Stimulated activated CD8-positive, alpha-beta memory T cell treated with anti-CD3 and anti-CD28 coated beads, Interleukin-12 subunit alpha, Interleukin-12 subunit beta, amount 100 ng/mL, for 24 hours (primary cell): ENCODE data around the gene SNHG17.
"Not testable (repeated sequence)": the region's sequence is repeated elsewhere in the genome, so short reads cannot be mapped to it uniquely, and the experiment has no call there.

Experiments used
- DNase-seq: peaks from one replicate; pipeline ENCODE4 v3.0.0-alpha.2; 2020; ENCODE audit errors: extremely low read depth

SNHG17 gene

GRCh38 chr20:38420388-38421085 is 14.6 kb downstream of the SNHG17 start:
- no peak for DNase-seq

DNA sequence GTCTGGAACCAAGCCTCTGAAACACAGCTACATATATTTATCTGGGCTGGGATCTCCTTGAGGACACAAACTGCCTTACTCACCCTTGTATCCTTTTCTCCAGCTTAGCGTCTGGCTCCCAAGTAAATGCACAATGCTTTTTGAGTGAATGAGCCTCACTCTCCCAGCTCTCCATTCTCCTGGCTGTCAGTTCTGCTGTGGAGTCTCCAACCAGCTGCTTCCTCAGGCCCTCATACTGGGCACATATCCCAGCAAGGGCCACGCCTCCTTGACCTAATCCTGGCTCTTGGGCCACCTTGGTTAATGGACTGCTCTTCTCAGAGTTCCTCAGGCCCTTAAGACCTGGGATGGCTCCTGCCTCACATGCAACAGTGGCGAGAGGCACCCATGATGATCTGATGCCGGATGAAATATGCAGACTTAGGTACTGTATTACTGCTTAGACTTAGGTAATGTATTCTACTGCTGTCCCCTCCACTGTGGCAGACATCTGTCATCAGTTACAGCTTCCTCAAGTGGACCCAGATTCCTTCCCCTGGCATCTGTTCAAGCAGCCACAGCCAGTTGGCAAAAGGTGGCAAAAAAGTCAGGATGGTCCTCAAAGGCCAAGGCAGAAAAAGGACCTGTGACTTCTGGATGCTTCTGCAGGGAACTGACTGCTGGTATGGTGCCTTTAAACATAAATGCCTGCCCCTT is 16.5 kb downstream of the SNHG17 start:
- no peak for DNase-seq

DNA sequence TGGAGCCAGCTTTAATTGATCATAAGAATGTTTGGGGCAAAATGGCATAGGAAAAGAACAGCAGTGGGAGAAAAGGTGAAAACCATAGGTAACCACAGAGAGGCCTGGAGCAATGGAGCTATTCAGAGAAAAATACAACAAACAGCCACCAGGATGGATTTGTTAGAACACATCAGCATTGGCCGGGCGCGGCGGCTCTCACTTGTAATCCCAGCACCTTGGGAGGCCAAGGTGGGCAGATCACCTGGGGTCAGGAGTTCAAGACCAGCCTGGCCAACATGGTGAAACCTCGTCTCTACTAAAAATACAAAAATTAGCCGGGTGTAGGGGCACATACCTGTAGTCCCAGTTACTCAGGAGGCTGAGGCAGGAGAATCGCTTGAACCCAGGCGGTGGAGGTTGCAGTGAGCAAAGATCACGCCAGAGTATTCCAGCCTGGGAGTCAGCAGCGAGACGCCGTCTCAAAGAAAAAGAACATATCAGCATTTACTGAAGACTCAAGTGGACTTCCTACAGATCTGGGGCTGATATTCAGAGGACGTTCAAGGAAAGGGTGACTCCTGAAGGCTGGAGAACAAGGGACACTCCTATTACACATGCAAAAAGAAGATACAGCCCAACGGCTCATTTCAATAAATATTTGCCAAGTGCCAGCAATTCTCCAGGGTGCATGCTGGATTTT is 20.2 kb downstream of the SNHG17 start:
- DNase-seq, result no peak

- no peak for DNase-seq
Observed at GRCh38 chr20:38412877-38413577, 22.1 kb downstream of the SNHG17 start.

DNA sequence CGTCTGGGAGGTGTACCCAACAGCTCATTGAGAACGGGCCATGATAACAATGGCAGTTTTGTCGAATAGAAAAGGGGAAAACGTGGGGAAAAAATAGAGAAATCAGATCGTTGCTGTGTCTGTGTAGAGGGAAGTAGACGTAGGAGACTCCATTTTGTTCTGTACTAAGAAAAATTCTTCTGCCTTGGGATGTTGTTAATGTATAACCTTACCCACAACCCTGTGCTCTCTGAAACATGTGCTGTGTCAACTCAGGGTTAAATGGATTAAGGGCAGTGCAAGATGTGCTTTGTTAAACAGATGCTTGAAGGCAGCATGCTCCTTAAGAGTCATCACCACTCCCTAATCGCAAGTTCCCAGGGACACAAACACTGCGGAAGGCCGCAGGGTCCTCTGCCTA is 27.3 kb downstream of the SNHG17 start:
- not testable (repeated sequence) for DNase-seq

GRCh38 chr20:38407321-38407720 is 27.8 kb downstream of the SNHG17 start:
- no peak for DNase-seq

GRCh38 chr20:38406476-38406875 is 28.7 kb downstream of the SNHG17 start:
- no peak for DNase-seq

DNA sequence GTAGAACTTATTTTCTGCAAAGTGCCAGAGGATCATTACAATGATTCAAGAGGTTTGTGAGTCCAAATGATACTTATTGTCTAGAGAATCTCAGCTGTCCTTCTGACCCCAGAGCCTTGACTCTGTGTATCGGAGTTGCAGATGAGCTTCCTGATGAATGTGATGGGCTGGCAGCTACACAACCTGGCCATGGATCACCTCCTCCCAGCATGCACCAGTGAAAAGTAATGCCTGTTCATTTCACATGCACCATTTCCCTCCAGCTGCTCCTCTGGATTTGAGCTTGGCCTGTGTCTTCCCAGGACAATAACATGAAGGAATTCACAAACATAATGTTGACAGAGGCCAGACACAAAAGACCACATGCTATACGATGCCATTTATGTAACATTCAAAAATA is 30.0 kb downstream of the SNHG17 start:
- DNase-seq, result no peak

GRCh38 chr20:38404016-38404415 is 31.1 kb downstream of the SNHG17 start:
- no peak for DNase-seq

DNA sequence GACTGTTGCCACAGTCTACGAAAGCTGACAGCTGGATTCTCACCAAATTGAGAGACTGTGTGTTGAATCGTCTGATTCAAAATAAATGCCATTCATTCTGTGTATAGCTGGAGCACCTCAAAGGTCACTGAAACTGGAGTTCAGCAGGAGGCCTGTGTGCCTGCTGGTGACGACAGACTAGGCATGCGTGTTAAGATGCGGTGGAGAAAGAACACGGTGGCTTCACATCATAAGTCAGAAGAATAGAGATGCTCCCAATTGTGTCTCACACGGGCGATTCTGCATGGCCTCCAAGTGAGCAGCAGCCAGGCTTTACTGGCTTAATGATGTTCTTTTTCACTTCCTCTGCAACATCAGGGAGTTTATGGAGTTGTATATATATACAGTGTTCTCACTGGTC is 32.3 kb downstream of the SNHG17 start:
- DNase-seq, result no peak

- DNase-seq, result no peak
Observed at GRCh38 chr20:38402089-38402488, 33.0 kb downstream of the SNHG17 start.

GRCh38 chr20:38395751-38396395 is 39.3 kb downstream of the SNHG17 start:
- DNase-seq, result not testable (repeated sequence)

GRCh38 chr20:38395165-38395564 is 40.0 kb downstream of the SNHG17 start:
- no peak for DNase-seq

GRCh38 chr20:38393259-38393658 is 41.9 kb downstream of the SNHG17 start:
- no peak for DNase-seq

DNA sequence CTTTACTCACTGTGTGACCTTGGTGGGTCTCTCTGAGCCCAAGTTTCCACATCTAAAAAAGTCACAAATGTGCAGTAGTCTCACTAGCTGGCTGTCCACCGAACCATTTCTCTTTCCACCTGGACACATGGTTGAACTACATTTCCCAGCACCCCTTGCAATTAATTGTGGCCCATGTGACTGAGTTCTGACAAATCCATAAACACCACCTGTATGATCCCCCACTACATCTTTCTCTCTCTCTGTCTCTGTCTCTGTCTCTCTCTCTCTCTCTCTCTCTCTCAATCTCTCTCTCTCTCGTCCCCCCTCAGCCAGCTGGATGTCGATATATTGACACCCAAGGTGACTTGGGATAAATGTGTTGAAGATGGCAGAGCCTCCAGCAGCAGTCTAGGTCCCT is 42.8 kb downstream of the SNHG17 start:
- no peak for DNase-seq

- DNase-seq, result no peak
Observed at GRCh38 chr20:38387953-38388352, 47.2 kb downstream of the SNHG17 start.

- DNase-seq, result no peak
Observed at GRCh38 chr20:38386851-38387250, 48.3 kb downstream of the SNHG17 start.

- no peak for DNase-seq
Observed at GRCh38 chr20:38386004-38386403, 49.1 kb downstream of the SNHG17 start.

DNA sequence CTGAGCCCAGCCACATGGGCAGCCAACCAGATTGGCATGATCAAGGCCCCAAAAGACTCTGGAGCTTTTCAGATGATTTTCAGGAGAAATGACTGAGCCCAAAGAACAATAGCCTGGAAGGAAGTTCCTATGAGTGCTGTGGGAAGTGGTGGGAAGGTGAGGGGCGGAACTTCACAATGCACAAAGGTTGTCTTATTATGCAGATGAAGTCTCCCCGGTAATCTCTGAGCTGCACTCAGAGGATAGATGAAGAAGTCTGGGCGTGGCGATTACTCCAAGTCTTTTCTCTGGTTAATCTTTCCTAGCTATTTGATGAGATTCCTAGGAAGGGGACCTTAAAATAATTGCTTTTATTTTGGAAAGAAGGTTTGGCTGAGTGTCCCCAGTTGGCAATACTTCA is 52.0 kb downstream of the SNHG17 start:
- no peak for DNase-seq

GRCh38 chr20:38377838-38378237 is 57.3 kb downstream of the SNHG17 start:
- not testable (repeated sequence) for DNase-seq

DNA sequence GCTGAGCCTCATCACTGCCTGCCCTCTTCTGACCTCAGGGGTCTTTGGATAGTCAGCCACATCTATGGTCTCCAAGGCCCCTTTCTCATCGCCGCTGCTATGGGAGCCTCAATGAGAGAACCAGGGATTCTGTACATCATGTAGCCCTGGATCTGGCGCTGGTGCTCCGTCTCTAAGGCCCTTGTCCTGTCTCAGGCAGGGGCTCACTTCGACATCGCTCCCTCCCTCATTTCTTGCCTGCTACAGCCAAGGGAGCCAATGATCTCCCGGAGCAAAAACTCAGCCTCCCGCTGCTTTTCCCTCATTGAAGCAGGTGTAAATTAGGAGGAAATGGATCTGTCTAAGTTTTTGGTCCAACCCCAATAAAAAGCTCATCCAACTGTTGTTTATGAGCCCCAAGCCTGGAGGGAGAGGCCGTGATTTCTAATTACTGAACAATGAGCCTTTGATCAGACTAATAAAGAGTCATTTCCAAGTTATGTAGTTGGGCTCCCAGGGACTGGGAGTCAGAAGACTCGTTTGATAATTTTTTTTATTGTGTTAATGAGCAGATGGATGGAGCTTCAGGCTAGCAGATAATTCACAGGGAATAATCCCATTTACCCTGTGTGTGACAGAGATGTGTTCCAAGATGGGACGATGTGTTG is 58.0 kb downstream of the SNHG17 start:
- DNase-seq, result no peak
